ENCODE measurements around the gene GNAO1. TPM values are rescaled to one million over a fixed set of nuclear protein-coding genes. Genes with fewer than 3 reads are reported as not detected.

The GNAO1 gene
- polyA plus RNA-seq, 1 of the 3 experiments (the other 2 are of a cell fraction), result 0.30 TPM

- no peak overlapping the region for H3K4me2 ChIP-seq
- no peaks in the 10 kb centered on the region for H4K20me1 ChIP-seq (ENCODE audit: insufficient read depth)
- ChIA-PET POLR2A (no interaction called here), CTCF (interaction anchor here (0.9 to 1.5 kb wide), 2 partner anchors 13 to 319 kb away, joined by 4 read pairs; no protein-coding TSS in a partner anchor)
- no peaks in the 10 kb centered on the region for H3F3A ChIP-seq (replicated peaks; ENCODE audit: insufficient read depth)
- no peaks in the 10 kb centered on the region for H3K4me1 ChIP-seq (ENCODE audit: control insufficient read depth in 1 of 2, insufficient read depth in 2 of 2, low read depth in 1 of 2, low read length in 1 of 2)
- no peak for TF ChIP-seq CTCF (IDR thresholded peaks at IDR 0.05)
- TF ChIP-seq FOSL2 (IDR thresholded peaks at IDR 0.05; ENCODE audit: borderline replicate concordance, low read depth), result no peak
- no peak for TF ChIP-seq POLR2AphosphoS5 (IDR thresholded peaks at IDR 0.05; ENCODE audit: low read depth, low read length)
- TF ChIP-seq SMC3 (IDR thresholded peaks at IDR 0.05; ENCODE audit: low read depth, low read length), result no peak
- TF ChIP-seq IRF3 (IDR thresholded peaks at IDR 0.05; ENCODE audit: low read depth, low read length), result no peak
- no peak for TF ChIP-seq REST (IDR thresholded peaks at IDR 0.05; ENCODE audit: low read depth, low read length)
- TF ChIP-seq GATA2 (CRISPR knock-in tag; IDR thresholded peaks at IDR 0.05), result no peak
- no peak for TF ChIP-seq TCF12 (IDR thresholded peaks at IDR 0.05)
- no peak for TF ChIP-seq RCOR1 (IDR thresholded peaks at IDR 0.05; ENCODE audit: low read length)
- no peak for TF ChIP-seq TEAD4 (IDR thresholded peaks at IDR 0.05; ENCODE audit: borderline replicate concordance, insufficient read depth)
- no peak for TF ChIP-seq ELF1 (IDR thresholded peaks at IDR 0.05)
- TF ChIP-seq, protein P1, sequence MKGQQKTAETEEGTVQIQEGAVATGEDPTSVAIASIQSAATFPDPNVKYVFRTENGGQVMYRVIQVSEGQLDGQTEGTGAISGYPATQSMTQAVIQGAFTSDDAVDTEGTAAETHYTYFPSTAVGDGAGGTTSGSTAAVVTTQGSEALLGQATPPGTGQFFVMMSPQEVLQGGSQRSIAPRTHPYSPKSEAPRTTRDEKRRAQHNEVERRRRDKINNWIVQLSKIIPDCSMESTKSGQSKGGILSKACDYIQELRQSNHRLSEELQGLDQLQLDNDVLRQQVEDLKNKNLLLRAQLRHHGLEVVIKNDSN (IDR thresholded peaks at IDR 0.05; ENCODE audit: borderline replicate concordance, low read depth), result no peak
- TF ChIP-seq RFX5 (IDR thresholded peaks at IDR 0.05; ENCODE audit: low read length), result no peak
- H3K36me3 ChIP-seq (replicated peaks in 1 of 2; ENCODE audit: control insufficient read depth in 1 of 2, insufficient read depth in 2 of 2, low read length in 1 of 2), result peaks cover 35 to 76% of the 10 kb centered on the region in 2 experiments
- no peak overlapping the region for H3K4me3 ChIP-seq (ENCODE audit: low read depth in 2 of 2, low read length in 1 of 2)
- H3K9me3 ChIP-seq, result no peaks in the 10 kb centered on the region
- DNase-seq, result no peak
- no peaks in the 10 kb centered on the region for H3K27me3 ChIP-seq (ENCODE audit: insufficient read depth)
- H3K79me2 ChIP-seq (ENCODE audit: insufficient read depth), result peaks cover 10% of the 10 kb centered on the region; the same call in 1 of the 2 replicates
- 83% methylated on average over 5 of the region's 5 CpGs for WGBS (ENCODE audit: low lambda C conversion rate)
- H3K27ac ChIP-seq (ENCODE audit: low read depth in 2 of 2, low read length in 1 of 2), result no peak overlapping the region
- H2AFZ ChIP-seq (ENCODE audit: low read depth), result no peak overlapping the region
- no peak overlapping the region for H3K9ac ChIP-seq
- no peaks in the 10 kb centered on the region for H3K9me2 ChIP-seq
Measured at GRCh38 chr16:56382901-56383355, 191.6 kb downstream of the GNAO1 start.
